Measurements from ENCODE around the gene GNL3L.
"Not testable (repeated sequence)": the region's sequence is repeated elsewhere in the genome, so short reads cannot be mapped to it uniquely, and the experiment has no call there.

GNL3L gene

GRCh38 chrX:54561622-54562021 is 31.6 kb downstream of the GNL3L start:
- no peak for DNase-seq

GRCh38 chrX:54564936-54565335 is 34.9 kb downstream of the GNL3L start:
- DNase-seq: no peak

GRCh38 chrX:54570332-54570731 is 40.3 kb downstream of the GNL3L start:
- DNase-seq: no peak

GRCh38 chrX:54572641-54573040 is 42.6 kb downstream of the GNL3L start:
- not testable (repeated sequence) for DNase-seq

- no peak for DNase-seq
Measured at GRCh38 chrX:54597728-54598127, 67.7 kb downstream of the GNL3L start.

- DNase-seq: no peak
Measured at GRCh38 chrX:54602563-54602962, 72.5 kb downstream of the GNL3L start.

Data from stimulated activated CD4-positive, alpha-beta T cell treated with anti-CD3 and anti-CD28 coated beads, Interleukin-4, amount 100 ng/mL, for 4 hours (primary cell).